Ishikawa (cell line): Measurements from ENCODE around the gene ZNF644.

Source experiments
- CREB1 ChIP-seq: IDR thresholded peaks from 2 replicates; pipeline ENCODE4 v1.6.1; 2012; ENCODE audit warnings: low read depth
- TAF1 ChIP-seq: IDR thresholded peaks from 2 replicates; pipeline ENCODE4 v1.6.1; 2012; ENCODE audit warnings: low read depth, mild to moderate bottlenecking
- TCF12 ChIP-seq: IDR thresholded peaks from 2 replicates; pipeline ENCODE4 v1.6.1; 2012; ENCODE audit warnings: low read depth

DNA sequence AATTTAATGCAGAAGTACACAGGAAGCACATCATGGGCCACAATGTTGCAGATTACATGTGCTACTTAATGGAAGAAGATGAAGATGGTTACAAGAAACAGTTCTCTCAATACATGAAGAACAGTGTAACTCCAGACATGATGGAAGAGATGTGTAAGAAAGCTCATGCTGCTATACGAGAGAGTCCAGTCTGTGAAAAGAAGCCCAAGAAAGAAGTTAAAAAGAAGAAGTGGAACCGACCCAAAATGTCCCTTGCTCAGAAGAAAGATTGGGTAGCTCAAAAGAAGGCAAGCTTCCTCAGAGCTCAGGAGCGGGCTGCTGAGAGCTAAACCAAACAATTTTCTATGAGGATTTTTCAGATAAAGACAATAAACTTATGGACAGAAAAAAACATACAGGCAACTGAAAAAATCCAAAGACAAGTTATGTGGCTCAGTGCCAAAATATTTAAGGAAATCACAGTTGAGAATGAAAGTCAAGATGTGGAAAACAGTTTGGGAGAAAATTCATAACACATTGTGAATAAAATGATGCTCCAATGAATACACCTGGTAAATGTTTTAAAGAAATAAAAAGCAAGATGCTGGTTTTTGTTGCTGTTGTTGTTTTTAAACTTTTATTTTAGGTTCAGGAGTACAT is 2.8 kb upstream of the ZNF644 start:
- TF ChIP-seq TAF1 (no peak), TCF12 (no peak), CREB1 (no peak)
